Loucy (cell line): ENCODE data around the gene RAB6B.

Source experiments
- H2AFZ ChIP-seq: fragments of 200-600 bp; sonication (generic); 2 replicates; pipeline ENCODE4 v1.6.0; 2016; ENCODE audit warnings: antibody characterized with exemption, mild to moderate bottlenecking, low read length, moderate library complexity
- H3F3A ChIP-seq: fragments of 200-600 bp; 2 replicates; pipeline ENCODE4 v1.6.0; 2016; ENCODE audit warnings: antibody characterized with exemption, low read depth, mild to moderate bottlenecking
- H3K27me3 ChIP-seq: fragments of 200-600 bp; sonication (generic); 2 replicates; pipeline ENCODE4 v1.6.1; 2014; ENCODE audit warnings: low read length, mild to moderate bottlenecking; ENCODE audit not compliant: insufficient read depth, poor library complexity, severe bottlenecking
- H3K36me3 ChIP-seq: fragments of 200-600 bp; sonication (generic); 2 replicates; pipeline ENCODE4 v1.6.1; 2016; ENCODE audit warnings: low read length; ENCODE audit not compliant: insufficient read depth
- H3K4me1 ChIP-seq: fragments of 200-600 bp; sonication (generic); 2 replicates; pipeline ENCODE4 v1.5.1; 2014; ENCODE audit warnings: low read length, mild to moderate bottlenecking; ENCODE audit not compliant: insufficient read depth, poor library complexity, severe bottlenecking
- H3K4me2 ChIP-seq: fragments of 200-600 bp; sonication (generic); 2 replicates; pipeline ENCODE4 v1.6.0; 2014; ENCODE audit warnings: antibody characterized with exemption, low read length, low read depth, mild to moderate bottlenecking; ENCODE audit not compliant: poor library complexity, severe bottlenecking
- H3K4me3 ChIP-seq: fragments of 200-600 bp; sonication (generic); 2 replicates; pipeline ENCODE4 v1.5.1; 2014; ENCODE audit warnings: low read length, mild to moderate bottlenecking, mixed read lengths; ENCODE audit not compliant: poor library complexity, severe bottlenecking
- H3K79me2 ChIP-seq: fragments of 200-600 bp; sonication (generic); 2 replicates; pipeline ENCODE4 v1.6.1; 2014; ENCODE audit warnings: low read length; ENCODE audit not compliant: insufficient read depth
- H3K9ac ChIP-seq: fragments of 200-600 bp; sonication (generic); 2 replicates; pipeline ENCODE4 v1.6.0; 2014; ENCODE audit warnings: mild to moderate bottlenecking, low read depth, low read length, moderate library complexity; ENCODE audit not compliant: poor library complexity, severe bottlenecking
- H3K9me2 ChIP-seq: fragments of 200-600 bp; sonication (generic); replicated peaks from 2 replicates; pipeline ENCODE4 v1.6.1; 2016; ENCODE audit warnings: low read depth, low read length, mixed read lengths
- H3K9me3 ChIP-seq: fragments of 200-600 bp; sonication (generic); 2 replicates; pipeline ENCODE4 v1.6.1; 2014; ENCODE audit warnings: mild to moderate bottlenecking, antibody characterized with exemption, low read length, low read depth; ENCODE audit not compliant: insufficient read depth
- H4K20me1 ChIP-seq: fragments of 200-600 bp; sonication (generic); 2 replicates; pipeline ENCODE4 v1.6.0; 2014; ENCODE audit warnings: antibody characterized with exemption, low read length, mild to moderate bottlenecking; ENCODE audit not compliant: insufficient read depth, poor library complexity, severe bottlenecking
- CTCF ChIP-seq: fragments of 200-600 bp; sonication (generic); conservative IDR thresholded peaks from 2 replicates; pipeline ENCODE4 v1.5.1; 2014; ENCODE audit warnings: mild to moderate bottlenecking, antibody characterized with exemption, low read length
- EZH2phosphoT487 ChIP-seq: fragments of 200-600 bp; IDR thresholded peaks from 2 replicates; pipeline ENCODE4 v1.6.1; 2018; ENCODE audit warnings: antibody characterized with exemption, mild to moderate bottlenecking, moderate library complexity, borderline replicate concordance

RAB6B gene

GRCh38 chr3:133934996-133935842, 39.5 kb upstream of the RAB6B start:
- Histone ChIP-seq H3K9ac (no peak overlapping the region), H3K9me2 (no peaks in the 10 kb centered on the region), H2AFZ (no peak overlapping the region), H3F3A (no peaks in the 10 kb centered on the region), H3K4me2 (no peak overlapping the region), H3K36me3 (no peaks in the 10 kb centered on the region), H4K20me1 (no peaks in the 10 kb centered on the region), H3K9me3 (no peaks in the 10 kb centered on the region), H3K4me1 (peaks cover 18% of the 10 kb centered on the region), H3K27me3 (no peaks in the 10 kb centered on the region), H3K79me2 (no peaks in the 10 kb centered on the region), H3K4me3 (no peak overlapping the region)
- TF ChIP-seq EZH2phosphoT487 (no peak), CTCF (no peak)

GRCh38 chr3:133934073-133934970, 38.6 kb upstream of the RAB6B start:
- no peaks in the 10 kb centered on the region for H3K9me2 ChIP-seq
- H3K36me3 ChIP-seq: no peaks in the 10 kb centered on the region
- H3K4me1 ChIP-seq: peaks cover 16% of the 10 kb centered on the region
- H3F3A ChIP-seq: no peaks in the 10 kb centered on the region
- H3K9me3 ChIP-seq: no peaks in the 10 kb centered on the region
- peak overlapping the region; percentile 24 for H3K9ac ChIP-seq
- H3K4me2 ChIP-seq: peak overlapping the region; percentile 34
- no peaks in the 10 kb centered on the region for H3K27me3 ChIP-seq
- no peak overlapping the region for H3K4me3 ChIP-seq
- TF ChIP-seq EZH2phosphoT487: no peak
- TF ChIP-seq CTCF: no peak
- no peaks in the 10 kb centered on the region for H4K20me1 ChIP-seq
- no peaks in the 10 kb centered on the region for H3K79me2 ChIP-seq
- H2AFZ ChIP-seq: peak overlapping the region; percentile 14; the same call in 1 of the 2 replicates

GRCh38 chr3:133933097-133934024, 37.7 kb upstream of the RAB6B start:
- Histone ChIP-seq H3K4me1 (peaks cover 10% of the 10 kb centered on the region), H3F3A (no peaks in the 10 kb centered on the region), H3K4me3 (no peak overlapping the region), H3K27me3 (no peaks in the 10 kb centered on the region), H3K36me3 (no peaks in the 10 kb centered on the region), H4K20me1 (no peaks in the 10 kb centered on the region), H3K4me2 (peak overlapping the region; percentile 34), H3K9me3 (no peaks in the 10 kb centered on the region), H2AFZ (peak overlapping the region; percentile 14; the same call in 1 of the 2 replicates), H3K9ac (no peak overlapping the region), H3K79me2 (no peaks in the 10 kb centered on the region), H3K9me2 (no peaks in the 10 kb centered on the region)
- TF ChIP-seq EZH2phosphoT487: no peak
